ENCODE measurements around the gene FBXO2.
"Not testable (repeated sequence)": the region's sequence is repeated elsewhere in the genome, so short reads cannot be mapped to it uniquely, and the experiment has no call there.

The FBXO2 gene

GRCh38 chr1:11611638-11612327 is 42.4 kb downstream of the FBXO2 start:
- DNase-seq (ENCODE audit: low read depth), result no peak
- TF ChIP-seq, protein P1, sequence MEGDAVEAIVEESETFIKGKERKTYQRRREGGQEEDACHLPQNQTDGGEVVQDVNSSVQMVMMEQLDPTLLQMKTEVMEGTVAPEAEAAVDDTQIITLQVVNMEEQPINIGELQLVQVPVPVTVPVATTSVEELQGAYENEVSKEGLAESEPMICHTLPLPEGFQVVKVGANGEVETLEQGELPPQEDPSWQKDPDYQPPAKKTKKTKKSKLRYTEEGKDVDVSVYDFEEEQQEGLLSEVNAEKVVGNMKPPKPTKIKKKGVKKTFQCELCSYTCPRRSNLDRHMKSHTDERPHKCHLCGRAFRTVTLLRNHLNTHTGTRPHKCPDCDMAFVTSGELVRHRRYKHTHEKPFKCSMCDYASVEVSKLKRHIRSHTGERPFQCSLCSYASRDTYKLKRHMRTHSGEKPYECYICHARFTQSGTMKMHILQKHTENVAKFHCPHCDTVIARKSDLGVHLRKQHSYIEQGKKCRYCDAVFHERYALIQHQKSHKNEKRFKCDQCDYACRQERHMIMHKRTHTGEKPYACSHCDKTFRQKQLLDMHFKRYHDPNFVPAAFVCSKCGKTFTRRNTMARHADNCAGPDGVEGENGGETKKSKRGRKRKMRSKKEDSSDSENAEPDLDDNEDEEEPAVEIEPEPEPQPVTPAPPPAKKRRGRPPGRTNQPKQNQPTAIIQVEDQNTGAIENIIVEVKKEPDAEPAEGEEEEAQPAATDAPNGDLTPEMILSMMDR (IDR thresholded peaks at IDR 0.05; ENCODE audit: low read depth, low read length, missing control alignments), result no peak
- no peak overlapping the region for H3K4me3 ChIP-seq (ENCODE audit: low read depth, low read length)

GRCh38 chr1:11610629-11611180 is 43.5 kb downstream of the FBXO2 start:
- DNase-seq (ENCODE audit: low read depth), result no peak
- TF ChIP-seq, protein P1 (IDR thresholded peaks at IDR 0.05; ENCODE audit: low read depth, low read length, missing control alignments), result no peak
- no peak overlapping the region for H3K4me3 ChIP-seq (ENCODE audit: low read depth, low read length)

DNA sequence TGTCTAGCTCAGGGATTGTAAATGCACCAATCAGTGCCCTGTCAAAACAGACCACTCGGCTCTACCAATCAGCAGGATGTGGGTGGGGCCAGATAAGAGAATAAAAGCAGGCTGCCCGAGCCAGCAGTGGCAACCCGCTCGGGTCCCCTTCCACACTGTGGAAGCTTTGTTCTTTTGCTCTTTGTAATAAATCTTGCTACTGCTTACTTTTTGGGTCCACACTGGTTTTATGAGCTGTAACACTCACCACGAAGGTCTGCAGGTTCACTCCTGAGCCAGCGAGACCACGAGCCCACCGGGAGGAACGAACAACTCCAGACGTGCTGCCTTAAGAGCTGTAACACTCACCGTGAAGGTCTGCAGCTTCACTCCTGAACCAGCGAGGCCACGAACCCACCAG is 44.9 kb downstream of the FBXO2 start:
- DNase-seq (ENCODE audit: low read depth), result not testable (repeated sequence)

DNA sequence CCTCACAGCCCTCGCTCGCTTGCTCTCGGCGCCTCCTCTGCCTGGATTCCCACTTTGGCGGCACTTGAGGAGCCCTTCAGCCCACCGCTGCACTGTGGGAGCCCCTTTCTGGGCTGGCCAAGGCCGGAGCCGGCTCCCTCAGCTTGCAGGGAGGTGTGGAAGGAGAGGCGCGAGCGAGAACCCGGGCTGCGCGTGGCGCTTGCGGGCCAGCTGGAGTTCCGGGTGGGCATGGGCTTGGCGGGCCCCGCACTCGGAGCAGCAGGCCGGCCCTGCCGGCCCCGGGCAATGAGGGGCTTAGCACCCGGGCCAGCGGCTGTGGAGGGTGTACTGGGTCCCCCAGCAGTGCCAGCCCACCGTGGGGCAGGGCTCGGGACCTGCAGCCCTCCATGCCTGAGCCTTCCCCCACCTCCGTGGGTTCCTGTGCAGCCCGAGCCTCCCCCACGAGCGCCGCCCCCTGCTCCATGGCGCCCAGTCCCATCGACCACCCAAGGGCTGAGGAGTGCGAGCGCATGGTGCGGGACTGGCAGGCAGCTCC is 45.6 kb downstream of the FBXO2 start:
- not testable (repeated sequence) for H3K4me3 ChIP-seq (ENCODE audit: low read depth, low read length); DNase-seq (ENCODE audit: low read depth)

More for the DNA sequence above, 44.9 kb downstream of the FBXO2 start:
- not testable (repeated sequence) for H3K4me3 ChIP-seq (ENCODE audit: low read depth, low read length)

DNA sequence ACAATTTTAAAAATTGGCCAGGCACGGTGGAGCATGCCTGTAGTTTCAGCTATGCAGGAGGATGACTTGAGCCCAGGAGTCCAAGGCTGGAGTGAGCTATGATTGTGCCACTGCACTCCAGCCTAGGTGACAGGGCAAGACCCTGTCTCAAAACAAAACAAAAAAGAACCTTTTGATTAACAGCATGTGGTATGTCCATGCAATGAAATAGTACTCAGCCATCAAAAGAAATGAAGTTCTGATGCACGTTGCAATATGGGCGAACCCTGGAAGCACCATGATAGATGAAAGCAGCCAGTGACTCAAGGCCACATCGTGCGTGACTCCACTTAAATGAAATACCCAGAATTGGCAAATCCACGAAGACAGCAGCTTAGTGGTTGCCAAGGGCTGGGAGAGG is 47.5 kb downstream of the FBXO2 start:
- no peak for DNase-seq (ENCODE audit: low read depth)
- no peak overlapping the region for H3K4me3 ChIP-seq (ENCODE audit: low read depth, low read length)
- TF ChIP-seq, protein P1 (IDR thresholded peaks at IDR 0.05; ENCODE audit: low read depth, low read length, missing control alignments), result no peak

DNA sequence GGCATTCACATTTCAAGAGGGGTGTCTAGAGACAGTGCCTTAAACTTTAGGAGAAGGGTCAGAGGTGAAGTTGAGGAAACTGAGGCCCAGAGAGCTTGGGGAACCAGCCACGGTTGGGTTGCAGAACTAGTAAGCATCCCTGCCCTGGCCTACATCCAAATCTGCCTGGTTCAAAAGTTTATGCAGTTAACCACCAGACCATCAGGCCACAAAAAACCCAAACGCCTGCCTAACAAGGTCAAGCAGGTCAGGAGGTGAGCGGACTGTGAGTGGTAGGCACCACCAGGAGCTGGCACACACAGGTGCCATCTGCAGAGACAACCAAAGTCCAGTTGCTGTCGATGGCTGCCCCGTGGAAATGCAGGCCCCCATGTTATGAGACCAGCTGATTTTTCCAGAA is 51.2 kb downstream of the FBXO2 start:
- no peak overlapping the region for H3K4me3 ChIP-seq (ENCODE audit: low read depth, low read length)
- no peak for DNase-seq (ENCODE audit: low read depth)
- TF ChIP-seq, protein P1 (IDR thresholded peaks at IDR 0.05; ENCODE audit: low read depth, low read length, missing control alignments), result no peak

GRCh38 chr1:11602424-11602823 is 51.8 kb downstream of the FBXO2 start:
- no peak for DNase-seq (ENCODE audit: low read depth)
- TF ChIP-seq, protein P1 (IDR thresholded peaks at IDR 0.05; ENCODE audit: low read depth, low read length, missing control alignments), result no peak
- H3K4me3 ChIP-seq (ENCODE audit: low read depth, low read length), result no peak overlapping the region

DNA sequence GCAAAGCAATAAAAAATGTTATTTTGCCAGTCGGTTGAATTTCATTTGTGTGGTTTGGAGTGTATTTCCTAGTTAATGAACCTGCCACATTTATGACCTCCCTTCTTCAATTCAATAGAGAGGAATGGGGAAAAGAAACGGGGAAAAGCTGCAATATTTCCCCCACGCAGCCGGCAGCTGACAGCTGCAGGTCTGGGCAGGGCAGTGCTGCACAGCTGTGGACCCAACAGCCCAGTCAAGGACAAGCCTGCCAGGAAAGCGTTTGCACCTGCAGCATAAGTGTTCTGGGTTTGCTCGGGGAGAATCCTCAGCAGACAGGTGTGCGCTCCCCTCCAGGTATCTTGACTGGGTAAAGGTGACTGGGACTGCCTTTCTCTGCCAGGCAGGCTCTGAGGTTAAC is 53.4 kb downstream of the FBXO2 start:
- TF ChIP-seq, protein P1 (IDR thresholded peaks at IDR 0.05; ENCODE audit: low read depth, low read length, missing control alignments), result no peak
- H3K4me3 ChIP-seq (ENCODE audit: low read depth, low read length), result no peak overlapping the region
- no peak for DNase-seq (ENCODE audit: low read depth)
